DMS53 (cell line): ENCODE results near the gene IQCH.
A peak's percentile ranks its signal among the peaks of the same experiment; 100 is the strongest.

ENCODE experiments used
- DNase-seq: peaks from one replicate; lab custom pipeline; 2025; lab: John Stamatoyannopoulos, UW

IQCH gene

GRCh38 chr15:67300266-67301025 is 45.9 kb downstream of the IQCH start:
- DNase-seq, result no peak

- peak; percentile 61 for DNase-seq
Observed at GRCh38 chr15:67303490-67304363, 49.1 kb downstream of the IQCH start.

- no peak for DNase-seq
Observed at GRCh38 chr15:67304778-67305177, 50.2 kb downstream of the IQCH start.

- DNase-seq, result no peak
Observed at GRCh38 chr15:67305506-67305905, 50.9 kb downstream of the IQCH start.

GRCh38 chr15:67307156-67307555 is 52.6 kb downstream of the IQCH start:
- DNase-seq, result no peak

- DNase-seq, result no peak
Observed at GRCh38 chr15:67307889-67308597, 53.5 kb downstream of the IQCH start.

GRCh38 chr15:67311731-67312130 is 57.1 kb downstream of the IQCH start:
- DNase-seq, result no peak

- DNase-seq, result no peak
Observed at GRCh38 chr15:67319961-67320360, 65.4 kb downstream of the IQCH start.

- no peak for DNase-seq
Observed at GRCh38 chr15:67321352-67321751, 66.8 kb downstream of the IQCH start.

GRCh38 chr15:67322481-67322880 is 67.9 kb downstream of the IQCH start:
- DNase-seq, result peak; percentile 1

GRCh38 chr15:67327312-67327711 is 72.7 kb downstream of the IQCH start:
- DNase-seq, result no peak

- DNase-seq, result no peak
Observed at GRCh38 chr15:67327737-67328136, 73.2 kb downstream of the IQCH start.

GRCh38 chr15:67329984-67330733 is 75.6 kb downstream of the IQCH start:
- DNase-seq, result no peak

GRCh38 chr15:67331676-67332075 is 77.1 kb downstream of the IQCH start:
- no peak for DNase-seq

- DNase-seq, result no peak
Observed at GRCh38 chr15:67335026-67335425, 80.4 kb downstream of the IQCH start.

- no peak for DNase-seq
Observed at GRCh38 chr15:67335534-67336222, 81.1 kb downstream of the IQCH start.

GRCh38 chr15:67340630-67341029 is 86.0 kb downstream of the IQCH start:
- DNase-seq, result no peak

GRCh38 chr15:67341539-67341938 is 87.0 kb downstream of the IQCH start:
- DNase-seq, result no peak

GRCh38 chr15:67343206-67343605 is 88.6 kb downstream of the IQCH start:
- DNase-seq, result no peak

- no peak for DNase-seq
Observed at GRCh38 chr15:67349634-67350033, 95.0 kb downstream of the IQCH start.

GRCh38 chr15:67350042-67350441 is 95.5 kb downstream of the IQCH start:
- DNase-seq, result no peak
